Iris pigment epithelial cell (primary cell): ENCODE data around the gene GSTM3.
"Not testable (repeated sequence)": the region's sequence is repeated elsewhere in the genome, so short reads cannot be mapped to it uniquely, and the experiment has no call there.

Experiments used
- DNase-seq: peaks from one replicate; pipeline ENCODE4 v3.0.0-alpha.2; 2011; ENCODE audit warnings: low read depth

Gene GSTM3

DNA sequence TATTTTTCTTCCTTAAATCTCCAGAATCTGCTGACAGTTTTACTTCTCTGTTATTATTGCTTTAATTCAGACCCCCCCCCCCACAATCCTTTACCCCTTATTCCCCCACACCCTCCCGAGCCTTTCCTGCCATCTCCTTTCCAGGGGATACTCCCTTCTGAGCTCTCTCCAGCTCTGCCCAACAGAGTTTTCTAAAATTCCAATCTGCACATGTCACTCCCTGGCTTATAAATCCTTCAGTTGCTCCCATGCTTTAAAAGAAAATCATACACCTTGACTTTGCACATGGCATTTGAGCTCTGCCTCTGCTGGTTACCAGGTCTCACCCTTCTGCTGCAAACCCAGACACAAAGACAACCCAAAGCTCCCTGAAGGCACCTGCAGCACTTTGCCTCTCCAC lies 34.6 kb upstream of the GSTM3 start:
- DNase-seq = no peak

DNA sequence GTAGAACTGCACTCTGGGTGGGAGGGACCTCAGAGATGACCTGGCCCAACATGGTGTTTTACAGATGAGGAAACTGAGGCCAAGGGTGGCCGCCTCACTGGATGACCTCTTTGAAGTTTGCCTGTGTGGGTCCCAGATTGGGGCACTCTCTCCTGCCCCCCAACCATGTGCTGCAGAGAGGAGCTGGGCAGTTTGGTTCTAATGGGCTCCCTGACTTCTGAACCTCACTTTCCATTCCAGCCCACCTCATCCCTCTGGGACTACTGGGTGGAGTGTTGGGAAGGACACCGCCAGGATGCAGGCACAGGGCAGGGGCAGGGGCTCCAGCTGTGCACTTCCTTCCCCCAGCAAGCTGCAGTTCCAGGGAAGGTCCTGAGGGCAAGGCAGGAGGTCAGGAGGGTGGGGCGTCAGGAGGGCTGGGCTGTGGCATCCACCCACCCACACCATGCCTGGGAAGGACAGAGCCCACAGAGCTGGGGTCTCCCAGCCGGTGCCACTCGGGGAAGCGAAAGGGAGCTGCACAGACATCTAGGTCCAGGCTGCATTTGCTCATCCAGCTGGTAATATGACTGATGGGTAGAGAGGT lies 33.2 kb upstream of the GSTM3 start:
- no peak for DNase-seq

DNA sequence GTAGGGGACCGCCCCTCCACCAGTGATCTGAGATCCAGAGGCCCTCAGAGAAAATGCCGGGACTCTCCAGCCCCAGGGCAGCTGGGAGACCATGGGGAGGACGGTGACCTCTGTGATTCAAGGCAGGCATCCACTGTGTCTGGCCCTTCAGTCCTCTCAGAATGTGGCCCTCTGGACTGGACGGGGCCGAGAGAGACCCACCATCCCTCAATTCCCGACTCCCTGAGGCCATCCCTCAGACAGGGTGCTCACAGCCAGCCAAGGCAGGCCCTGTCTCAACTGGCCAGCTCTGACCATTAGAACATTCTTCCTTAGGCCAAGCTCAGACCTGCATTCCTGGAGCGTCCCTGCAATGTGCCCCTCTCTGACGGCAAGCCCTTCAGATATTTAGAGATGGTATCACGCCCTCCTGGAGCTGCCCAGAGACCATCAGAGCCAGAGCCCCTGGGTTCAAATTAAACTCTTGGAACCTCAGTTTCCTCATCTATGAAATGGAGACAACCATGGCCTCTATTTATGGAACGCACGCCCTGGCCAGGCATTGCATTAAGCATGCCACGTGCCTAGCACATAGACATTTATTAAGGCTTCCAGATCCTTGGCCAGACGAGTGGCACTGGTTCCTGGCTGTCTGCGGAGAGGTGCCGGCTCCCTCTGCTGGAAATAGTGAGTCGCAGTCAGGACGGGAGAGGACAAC lies 32.5 kb upstream of the GSTM3 start:
- peak; percentile 88 for DNase-seq

DNA sequence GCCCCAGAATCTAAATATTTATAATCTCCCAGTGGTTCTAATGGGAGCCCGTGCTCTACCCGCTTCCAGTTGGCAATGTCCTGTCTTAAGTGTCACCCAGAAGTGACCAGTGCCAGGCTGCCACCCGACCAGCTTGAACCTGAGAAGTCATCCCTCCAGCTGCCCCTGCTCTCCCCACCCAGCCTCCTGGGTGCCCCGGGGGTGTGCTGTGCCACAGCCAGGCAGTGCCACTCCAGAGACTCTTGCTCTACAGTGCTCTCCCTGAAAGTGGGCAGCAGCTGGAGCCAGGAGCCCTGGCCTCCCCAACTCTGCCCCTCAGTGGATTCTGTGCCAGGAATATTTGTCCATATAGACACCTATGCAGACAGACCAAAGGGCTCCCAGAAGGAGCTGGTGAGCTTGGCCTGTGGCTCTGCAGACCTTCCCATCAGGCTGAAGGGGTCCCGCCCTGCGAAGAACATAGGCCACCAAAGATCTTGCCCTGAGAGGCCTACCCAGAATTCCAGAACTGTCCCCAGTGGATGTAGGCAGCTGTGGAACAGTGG lies 31.9 kb upstream of the GSTM3 start:
- no peak for DNase-seq

DNA sequence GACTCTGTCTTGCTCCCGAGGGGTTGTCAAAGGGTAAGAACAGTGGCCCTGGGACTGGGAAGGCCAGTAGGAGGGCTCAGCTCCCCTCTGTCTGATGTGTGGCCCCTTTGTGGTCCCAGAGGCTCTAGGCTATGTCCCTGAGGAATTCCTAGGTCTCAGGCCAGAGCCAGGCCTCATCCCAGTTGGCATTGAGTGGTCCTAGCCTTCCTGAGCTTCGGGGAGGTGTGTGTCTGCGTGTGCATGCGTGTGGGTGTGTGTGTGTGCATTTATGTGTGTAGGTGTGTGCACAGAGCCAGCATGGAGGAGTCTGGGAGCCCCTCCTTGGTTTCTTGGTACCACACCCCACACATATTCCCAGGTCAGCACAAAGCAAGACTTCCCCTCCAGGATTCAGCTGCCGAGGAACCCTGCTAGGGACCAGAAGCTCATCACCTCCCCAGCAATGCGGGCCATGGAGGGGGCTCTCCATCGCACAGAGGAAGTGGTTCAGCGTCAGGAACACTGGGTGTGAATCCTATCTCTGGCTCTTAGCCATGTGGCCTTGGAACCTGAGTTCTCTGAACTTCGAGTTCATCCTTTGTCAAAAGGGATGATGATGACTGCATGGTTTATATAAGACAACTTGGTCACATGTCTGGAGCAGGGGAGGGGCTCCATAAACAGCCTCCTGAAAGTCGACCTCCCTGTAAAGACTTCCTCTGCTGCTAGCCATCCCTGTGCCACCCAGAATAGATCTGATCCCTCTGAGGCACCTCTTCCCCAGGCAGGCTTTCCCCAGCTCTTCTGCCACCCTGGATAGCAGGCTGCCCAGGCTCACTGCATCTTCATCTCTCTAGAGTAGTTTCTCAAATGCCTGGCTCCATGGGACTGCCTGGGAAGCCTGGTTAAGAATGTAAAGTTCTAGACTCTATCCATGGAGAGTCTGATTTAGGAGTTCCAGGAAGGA lies 31.1 kb upstream of the GSTM3 start:
- DNase-seq = no peak

DNA sequence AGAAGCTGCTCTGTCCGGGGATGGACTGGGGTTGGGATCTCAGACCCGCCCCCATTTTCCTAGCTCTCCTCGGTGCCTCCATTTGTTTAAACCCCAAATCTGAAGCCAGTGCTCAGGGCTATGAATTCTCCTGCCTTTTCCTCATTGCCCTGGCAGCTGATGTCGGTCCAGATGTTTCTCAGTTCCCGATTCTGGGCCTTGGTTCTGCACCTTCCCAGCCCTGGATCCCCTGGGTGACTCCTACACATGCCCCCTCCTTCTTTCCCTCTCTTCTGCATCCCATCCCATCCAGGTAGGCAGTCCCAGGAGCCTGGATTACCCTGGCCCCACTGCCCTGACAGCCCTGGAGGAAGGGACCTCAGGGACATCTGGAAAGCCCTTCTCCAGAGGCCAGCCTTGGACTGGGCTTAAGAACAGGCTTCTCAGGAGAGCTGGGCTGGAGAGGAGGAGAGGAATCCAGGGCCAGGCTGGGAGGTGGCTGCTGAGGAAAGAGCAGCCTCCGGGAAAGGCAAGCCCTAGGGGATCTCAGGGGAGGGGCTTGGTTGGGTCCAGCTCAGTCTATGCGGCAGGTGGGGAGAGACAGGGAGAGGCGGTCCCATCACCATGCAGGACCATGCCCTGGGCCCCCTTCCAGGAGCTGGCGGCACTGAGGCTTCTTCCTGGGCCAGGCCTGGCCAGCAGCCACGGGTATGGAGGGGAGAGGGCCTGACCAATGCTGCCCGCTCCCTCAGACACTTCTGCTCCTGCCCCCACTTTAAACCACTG lies 29.7 kb upstream of the GSTM3 start:
- no peak for DNase-seq

DNA sequence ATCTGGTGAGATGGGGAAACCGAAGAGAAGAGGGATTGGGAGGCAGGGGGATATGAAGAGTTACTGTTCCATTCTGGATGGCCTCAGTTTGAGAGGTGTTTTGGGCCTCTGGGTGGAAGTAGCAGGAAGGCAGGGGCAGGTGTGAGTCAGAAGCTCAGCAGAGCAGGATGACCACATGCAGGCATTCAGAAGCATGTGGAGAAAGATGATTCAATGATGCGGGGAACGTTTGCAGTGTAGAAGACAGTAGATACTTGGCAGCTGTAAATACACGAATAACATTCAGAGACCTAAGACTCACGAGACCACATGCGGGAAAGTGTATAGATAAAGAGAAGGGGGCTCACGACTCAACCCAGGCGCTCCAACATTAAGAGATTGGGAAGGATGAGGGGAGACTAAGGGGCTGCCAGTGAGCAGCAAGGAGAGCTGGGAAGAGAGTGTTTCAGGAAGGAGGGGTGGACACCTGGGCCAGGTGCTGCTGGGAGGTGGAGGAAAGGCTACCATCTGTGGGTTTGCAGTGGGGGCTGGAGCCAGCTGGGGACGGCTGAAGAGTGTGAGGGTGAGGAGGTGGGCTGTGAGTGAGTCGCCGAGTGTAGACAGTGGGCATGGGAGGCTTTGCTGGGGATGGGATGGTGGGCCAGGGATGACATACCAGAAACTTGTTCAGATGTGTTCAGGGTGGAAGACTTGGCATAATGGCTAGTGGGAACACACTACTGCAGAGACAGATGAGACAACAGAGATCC lies 28.7 kb upstream of the GSTM3 start:
- peak; percentile 93 for DNase-seq

DNA sequence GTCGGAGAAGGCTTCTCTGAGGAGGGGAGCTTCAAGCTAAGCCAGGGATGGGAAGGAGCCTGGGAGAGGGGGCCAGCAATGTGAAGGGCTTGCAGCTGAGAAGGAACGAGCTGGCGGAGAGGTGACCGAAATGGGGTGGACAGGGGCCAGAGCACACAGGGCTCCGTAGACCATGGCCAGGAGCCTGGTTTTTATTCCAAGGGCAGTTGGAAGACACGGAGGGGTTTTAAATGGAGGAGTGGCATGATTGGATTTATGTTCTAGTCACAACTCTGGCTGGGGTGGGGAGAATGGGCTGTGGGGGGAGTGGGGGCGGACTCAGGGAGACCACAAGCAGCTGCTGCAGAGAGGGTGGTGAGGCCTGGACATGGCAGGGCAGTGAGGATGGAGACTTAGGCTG lies 28.0 kb upstream of the GSTM3 start:
- DNase-seq = no peak

DNA sequence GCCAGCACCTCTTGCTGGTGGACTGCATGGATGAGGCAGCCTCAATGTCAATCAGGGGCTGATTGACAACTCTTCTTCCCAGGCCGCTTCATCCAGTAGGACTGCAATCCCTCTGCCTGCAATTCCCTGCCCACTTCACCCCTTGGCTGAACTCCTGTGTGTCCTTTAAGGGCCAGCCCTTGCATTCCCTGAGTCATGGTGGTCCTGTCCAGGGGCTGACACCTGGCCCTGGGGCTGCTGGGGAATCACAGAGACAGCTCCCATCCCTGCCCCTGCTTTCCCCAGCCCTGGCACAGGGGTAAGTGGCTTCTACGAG lies 27.5 kb upstream of the GSTM3 start:
- no peak for DNase-seq

DNA sequence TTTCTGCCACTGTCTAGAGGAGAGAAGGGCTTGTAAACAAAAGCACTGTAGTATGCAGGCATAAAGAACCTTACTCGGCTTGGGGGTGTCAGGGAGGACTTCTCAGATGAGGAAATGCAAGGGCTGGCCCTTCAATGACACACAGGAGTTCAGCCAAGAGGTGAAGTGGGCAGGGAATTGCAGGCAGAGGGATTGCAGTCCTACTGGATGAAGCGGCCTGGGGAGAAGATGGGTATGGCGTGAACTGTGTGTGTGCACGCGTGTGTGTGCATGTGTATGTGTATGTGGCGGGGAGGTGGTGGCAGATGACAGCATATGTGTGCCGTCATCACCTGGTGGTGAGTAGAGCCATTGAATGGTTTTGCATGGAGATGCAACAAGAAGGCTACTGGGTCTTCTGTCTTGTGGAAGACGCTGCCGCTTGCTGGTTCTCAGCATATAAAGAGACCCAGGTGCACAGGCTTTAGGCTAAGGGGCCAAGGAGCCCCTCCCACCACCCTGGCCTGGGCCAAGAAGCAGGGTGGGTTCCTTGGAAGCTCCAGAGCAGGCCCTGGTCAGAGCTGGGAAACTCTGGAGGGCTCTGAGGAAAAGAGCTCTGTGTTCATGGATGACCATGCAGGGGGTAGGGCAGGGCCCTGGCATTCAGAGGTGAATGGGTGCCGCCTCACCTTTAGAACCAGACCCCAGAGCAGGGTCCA lies 26.9 kb upstream of the GSTM3 start:
- no peak for DNase-seq

DNA sequence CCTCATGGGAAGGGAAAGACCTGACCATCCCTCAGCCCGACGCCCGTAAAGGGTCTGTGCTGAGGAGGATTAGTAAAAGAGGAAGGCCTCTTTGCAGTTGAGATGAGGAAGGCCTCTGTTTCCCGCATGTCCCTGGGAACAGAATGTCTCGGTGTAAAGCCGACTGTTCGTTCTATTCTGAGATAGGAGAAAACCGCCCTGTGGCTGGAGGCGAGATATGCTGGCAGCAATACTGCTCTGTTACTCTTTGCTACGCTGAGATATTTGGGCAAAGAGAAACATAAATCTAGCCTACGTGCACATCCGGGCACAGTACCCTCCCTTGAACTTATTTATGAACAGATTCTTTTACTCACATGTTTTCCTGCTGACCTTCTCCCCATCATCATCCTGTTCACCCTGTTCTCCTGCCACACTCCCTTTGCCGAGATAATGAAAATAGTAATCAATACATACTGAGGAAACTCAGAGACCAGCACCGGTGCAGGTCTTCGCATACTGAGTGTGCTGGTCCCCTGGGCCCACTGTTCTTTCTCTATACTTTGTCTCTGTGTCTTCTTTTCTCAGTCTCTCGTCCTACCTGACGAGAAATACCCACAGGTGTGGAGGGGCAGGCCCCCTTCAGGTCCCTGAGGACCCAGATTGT lies 26.3 kb upstream of the GSTM3 start:
- not testable (repeated sequence) for DNase-seq

DNA sequence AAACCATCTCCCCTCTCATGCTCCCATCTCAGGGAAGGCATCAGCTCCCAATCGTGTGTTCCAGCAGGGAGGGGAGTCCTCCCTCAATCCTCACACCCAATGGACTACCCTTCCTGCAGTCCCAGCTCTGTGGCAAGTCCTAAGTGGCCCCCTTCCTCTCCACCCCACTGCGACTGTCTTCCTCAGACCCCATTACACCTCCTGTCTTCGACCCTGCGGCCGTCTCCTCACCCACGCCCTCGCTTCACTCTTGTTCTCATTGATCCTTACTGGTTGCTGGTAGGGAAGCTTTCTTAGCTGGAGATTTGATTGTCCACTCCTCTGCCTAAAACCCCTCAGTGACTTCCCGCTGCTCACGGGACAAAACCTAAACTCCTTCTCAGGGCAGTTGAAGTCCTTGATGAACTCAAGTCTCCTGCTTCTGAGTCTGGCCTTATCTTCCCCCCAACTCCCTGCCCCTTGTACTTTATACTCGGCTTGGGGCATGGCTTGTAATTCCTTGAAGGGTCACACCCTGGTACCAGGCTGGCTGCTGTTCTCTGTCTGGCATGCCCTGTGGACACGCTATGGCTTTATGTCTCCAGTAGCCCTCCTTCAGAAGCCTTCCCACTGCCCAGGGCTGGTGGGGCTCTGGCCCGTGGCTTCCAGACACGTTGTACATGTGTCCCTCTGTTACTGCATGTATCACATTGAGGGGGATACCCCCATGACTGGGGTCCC lies 25.2 kb upstream of the GSTM3 start:
- DNase-seq = no peak

DNA sequence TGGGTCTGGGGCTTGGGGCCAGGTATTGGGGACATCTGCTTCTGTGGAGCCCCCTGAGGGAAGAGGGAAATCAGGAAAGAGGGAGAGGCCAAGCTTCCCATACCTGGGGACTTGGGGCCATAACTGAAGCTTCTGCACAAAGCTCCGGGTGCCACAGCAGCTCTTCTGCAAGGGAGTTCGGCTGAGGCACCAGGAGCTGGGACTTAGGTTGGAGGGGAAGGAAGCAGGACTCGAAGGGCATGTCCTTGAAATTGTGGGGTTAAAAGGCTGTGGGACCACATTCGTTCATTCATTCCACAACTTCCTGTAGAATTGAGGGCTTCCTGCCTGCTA lies 24.6 kb upstream of the GSTM3 start:
- no peak for DNase-seq

DNA sequence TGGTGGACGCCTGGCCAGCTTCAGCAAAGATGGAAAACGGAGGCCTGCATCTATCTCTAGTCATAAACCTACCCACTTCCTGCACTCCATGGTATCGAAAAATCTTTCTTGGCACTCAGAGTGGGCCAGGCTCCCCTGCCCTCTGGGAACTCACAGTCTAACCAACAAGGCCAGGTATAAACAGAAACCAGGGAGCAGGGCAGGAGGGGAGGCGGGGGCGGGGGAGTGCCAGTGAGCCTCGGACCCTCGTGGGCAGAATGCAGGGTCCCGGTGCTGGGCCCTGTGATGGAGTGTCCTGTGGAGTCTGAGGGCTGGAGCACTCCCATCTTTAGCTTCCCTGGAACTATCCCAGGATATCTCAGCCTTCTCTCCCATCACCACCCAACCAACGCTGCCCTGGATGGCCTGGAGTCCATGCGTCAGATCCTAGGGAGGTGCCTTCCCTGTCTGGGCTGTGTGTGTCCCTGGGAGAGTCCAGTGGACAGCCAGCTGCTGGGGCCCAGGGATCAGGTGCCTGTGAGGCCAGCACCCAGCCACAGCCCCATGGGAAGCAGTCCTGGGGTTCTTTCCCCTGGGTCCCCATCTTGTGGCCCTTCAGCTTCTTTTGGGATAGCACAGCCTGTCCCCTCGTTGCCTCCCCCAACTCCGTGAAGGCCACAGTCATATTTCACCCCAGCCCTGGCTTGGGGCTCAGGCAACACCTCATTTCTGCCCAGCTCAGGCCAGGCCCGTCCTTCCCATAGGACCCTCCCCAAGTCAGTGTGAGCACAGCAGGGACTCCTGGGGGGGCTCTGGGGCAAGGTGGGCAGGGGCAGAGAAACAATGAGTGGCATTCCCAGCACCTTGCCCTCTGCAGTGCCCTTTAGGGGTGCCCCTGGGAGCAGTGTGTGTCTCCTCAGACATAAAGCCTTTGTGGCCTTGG lies 24.0 kb upstream of the GSTM3 start:
- no peak for DNase-seq

DNA sequence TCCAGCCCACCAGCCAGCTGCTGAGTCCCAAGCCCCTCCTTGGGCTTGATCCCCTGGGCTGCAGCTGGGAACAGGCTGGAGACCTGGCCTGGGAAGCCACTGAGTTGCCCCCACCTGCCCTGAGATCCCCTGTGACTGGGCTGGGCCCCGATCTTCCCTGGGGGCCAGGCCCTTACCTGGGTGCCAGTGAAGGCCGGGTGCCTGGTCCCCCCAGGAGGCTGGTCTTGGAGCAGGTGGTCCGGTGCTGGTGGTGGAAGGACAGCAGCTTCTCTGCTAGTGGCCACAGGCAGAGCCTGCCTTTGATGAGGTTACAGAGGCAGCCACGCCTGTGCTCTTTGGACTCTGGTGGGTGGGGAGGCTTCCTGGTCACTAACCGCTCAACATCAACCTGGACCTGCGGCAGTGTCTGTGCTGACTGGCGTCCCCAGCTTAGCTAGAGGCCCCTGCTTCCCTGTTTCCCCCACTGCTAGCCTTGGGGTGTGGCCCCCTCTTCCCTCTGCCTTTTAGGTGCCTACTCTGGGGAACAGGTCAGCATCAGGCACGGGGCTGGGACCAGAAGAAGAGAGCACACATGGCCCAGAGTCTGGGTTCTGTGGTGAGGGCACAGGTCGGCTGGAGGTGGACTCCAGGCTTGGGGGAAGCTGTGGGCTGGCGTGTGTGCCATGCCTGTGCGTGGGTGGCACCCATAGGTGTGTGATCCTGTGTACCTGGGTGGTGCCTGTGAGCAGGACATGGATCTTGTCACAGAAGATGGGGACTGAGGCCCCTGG lies 23.0 kb upstream of the GSTM3 start, which contains the start of gene EPS8L3:
Gene EPS8L3, minus strand, starts transcription at position 278 of the 770 bp plus-strand sequence. CDS start 2,174 bp downstream, outside the sequence.
- DNase-seq = no peak

DNA sequence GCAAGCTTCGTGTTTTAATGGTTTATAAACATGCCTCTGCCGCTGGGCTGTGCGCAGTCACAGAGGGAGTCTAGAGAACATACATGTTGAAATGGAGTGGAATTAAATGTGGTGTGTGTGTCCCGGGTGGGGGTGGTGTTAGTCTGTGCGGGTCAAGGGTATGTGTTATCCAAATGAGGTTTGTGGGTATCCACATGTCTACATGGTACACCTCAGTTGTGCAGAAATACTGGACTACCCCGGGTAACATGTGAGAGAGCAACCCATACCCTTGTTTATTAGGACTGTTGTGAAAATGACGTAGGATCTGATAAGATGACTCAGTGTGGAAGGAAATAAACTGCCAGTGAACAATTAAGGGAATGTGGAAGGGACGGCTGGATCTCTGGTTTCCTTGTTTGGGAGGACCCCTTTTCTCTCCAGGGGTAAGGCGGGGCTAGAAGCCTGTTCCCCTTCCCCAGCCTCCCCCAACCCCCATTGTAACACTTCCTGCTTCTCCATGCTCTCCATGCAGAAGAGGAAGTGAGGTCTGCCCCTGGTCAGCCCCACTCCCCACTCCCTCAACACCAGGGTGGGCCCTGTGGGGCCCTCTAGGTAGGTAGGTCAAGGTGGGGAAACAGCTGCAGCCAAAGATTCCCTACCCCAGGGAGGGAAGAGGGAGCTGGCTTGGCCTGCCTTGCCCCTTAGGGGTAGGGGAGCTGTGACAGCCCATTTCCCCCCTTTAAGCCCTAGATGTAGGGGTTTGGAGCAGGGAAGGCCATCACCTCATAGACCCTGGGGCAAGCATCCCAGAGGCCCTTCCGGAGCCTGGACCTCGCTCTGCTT lies 22.2 kb upstream of the GSTM3 start:
- DNase-seq = peak; percentile 87
